Cardiac muscle cell (in vitro differentiated cells and primary cell): ENCODE measurements around the gene PHC2. TPM values are rescaled to one million over a fixed set of nuclear protein-coding genes. Genes with fewer than 3 reads are reported as not detected.

Experiments
- DNase-seq, 2 donors: peaks; one replicate each; pipeline versions ENCODE4 v3.0.0 to v3.0.0-alpha.2; 2010 to 2017; ENCODE audit warnings: low read depth in 1 of 2, low spot score in 1 of 2
- H3K27ac ChIP-seq: fragments of 200-600 bp; sonication (generic); 2 replicates; pipeline ENCODE4 v1.5.1; 2016
- H3K27me3 ChIP-seq: fragments of 200-600 bp; sonication (generic); 2 replicates; pipeline ENCODE4 v1.6.0; 2016; ENCODE audit warnings: control low read depth
- H3K36me3 ChIP-seq: fragments of 200-600 bp; sonication (generic); 2 replicates; pipeline ENCODE4 v1.5.1; 2016; ENCODE audit warnings: control low read depth
- H3K4me1 ChIP-seq: fragments of 200-600 bp; sonication (generic); 2 replicates; pipeline ENCODE4 v1.8.1; 2017; ENCODE audit warnings: low read depth, mild to moderate bottlenecking, mixed run types
- H3K4me3 ChIP-seq: fragments of 200-600 bp; sonication (generic); 2 replicates; pipeline ENCODE4 v1.5.1; 2016; ENCODE audit warnings: mild to moderate bottlenecking
- H3K9me3 ChIP-seq: fragments of 200-600 bp; sonication (generic); 2 replicates; pipeline ENCODE4 v1.5.1; 2017; ENCODE audit warnings: low read depth, mild to moderate bottlenecking, control low read depth
- polyA plus RNA-seq: library from polyadenylated mRNA; unstranded; fragments of >200 nt; fragmentation: Nextera tagmentation; extraction: Ambion mirVana; gene quantifications from 2 replicates; pipeline ENCODE4 v1.2.1, GENCODE V29; 2016
- total RNA-seq: library from RNA; depleted of rRNA; stranded (reverse); fragments of >200 nt; gene quantifications from 2 replicates; pipeline ENCODE4 v1.2.3, GENCODE V29; 2016
- TF ChIP-seq, protein P1 (sequence below): IDR thresholded peaks from 2 replicates; pipeline ENCODE4 v1.5.1; 2012; ENCODE audit warnings: low read depth, mild to moderate bottlenecking, low read length

PHC2 gene
- total and polyA plus RNA-seq, 2 experiments from 2014 or later: 81.8 to 86.0 TPM

DNA sequence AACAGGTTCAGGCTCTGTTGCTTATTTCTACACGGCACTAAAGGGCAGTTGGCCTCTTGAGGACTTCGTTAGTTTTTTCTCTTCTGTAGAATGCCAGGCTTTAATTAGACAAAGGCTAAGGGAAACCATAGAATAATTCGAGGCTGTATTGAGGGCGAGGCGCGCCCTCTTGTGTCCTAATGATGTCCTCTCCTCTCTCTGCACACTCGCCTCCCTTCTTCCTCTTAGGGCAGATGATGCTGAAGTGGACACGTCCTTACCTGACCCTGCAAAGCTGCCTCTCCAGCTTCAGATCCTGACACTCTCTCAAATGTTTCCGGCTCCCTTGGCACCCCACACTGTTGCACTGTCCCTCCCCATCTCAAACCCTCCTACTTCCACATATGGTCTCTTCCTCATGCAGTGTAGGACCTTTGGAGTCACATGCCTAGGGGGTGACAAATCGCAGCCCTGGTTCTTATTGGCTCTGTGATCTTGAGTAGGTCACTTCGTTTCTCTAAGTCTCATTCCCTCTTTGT lies 39.7 kb upstream of the PHC2 start:
- Histone ChIP-seq H3K4me3 (no peak overlapping the region), H3K27ac (no peak overlapping the region), H3K9me3 (no peaks in the 10 kb centered on the region), H3K4me1 (peaks cover 3% of the 10 kb centered on the region), H3K36me3 (no peaks in the 10 kb centered on the region), H3K27me3 (no peaks in the 10 kb centered on the region)
- DNase-seq: peak; percentile 86 to 89
- TF ChIP-seq, protein P1, sequence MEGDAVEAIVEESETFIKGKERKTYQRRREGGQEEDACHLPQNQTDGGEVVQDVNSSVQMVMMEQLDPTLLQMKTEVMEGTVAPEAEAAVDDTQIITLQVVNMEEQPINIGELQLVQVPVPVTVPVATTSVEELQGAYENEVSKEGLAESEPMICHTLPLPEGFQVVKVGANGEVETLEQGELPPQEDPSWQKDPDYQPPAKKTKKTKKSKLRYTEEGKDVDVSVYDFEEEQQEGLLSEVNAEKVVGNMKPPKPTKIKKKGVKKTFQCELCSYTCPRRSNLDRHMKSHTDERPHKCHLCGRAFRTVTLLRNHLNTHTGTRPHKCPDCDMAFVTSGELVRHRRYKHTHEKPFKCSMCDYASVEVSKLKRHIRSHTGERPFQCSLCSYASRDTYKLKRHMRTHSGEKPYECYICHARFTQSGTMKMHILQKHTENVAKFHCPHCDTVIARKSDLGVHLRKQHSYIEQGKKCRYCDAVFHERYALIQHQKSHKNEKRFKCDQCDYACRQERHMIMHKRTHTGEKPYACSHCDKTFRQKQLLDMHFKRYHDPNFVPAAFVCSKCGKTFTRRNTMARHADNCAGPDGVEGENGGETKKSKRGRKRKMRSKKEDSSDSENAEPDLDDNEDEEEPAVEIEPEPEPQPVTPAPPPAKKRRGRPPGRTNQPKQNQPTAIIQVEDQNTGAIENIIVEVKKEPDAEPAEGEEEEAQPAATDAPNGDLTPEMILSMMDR: peak; percentile 81

DNA sequence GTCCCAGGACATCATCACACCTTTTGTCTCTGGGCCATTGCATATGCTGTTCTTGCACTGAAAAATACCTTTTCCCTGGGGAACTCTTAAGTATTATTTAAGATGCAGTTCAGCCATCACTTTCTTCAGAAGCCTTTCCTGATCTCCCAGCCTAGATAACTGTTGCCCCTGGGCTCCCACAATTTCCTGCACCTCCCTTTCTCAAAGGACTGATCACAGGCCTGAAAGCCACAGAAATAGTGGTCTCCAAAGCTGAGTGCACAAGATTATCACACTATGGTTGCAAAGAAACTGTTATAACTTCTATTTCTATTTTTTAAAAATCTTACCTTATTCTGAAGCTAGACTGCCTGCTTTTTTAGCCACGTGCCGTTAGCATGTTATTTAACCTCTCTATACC lies 38.8 kb upstream of the PHC2 start:
- no peak for DNase-seq
- TF ChIP-seq, protein P1: no peak
- no peak overlapping the region for H3K27ac ChIP-seq
- H3K36me3 ChIP-seq: no peaks in the 10 kb centered on the region
- H3K27me3 ChIP-seq: no peaks in the 10 kb centered on the region
- H3K4me3 ChIP-seq: no peak overlapping the region
- peaks cover 3% of the 10 kb centered on the region for H3K4me1 ChIP-seq
- H3K9me3 ChIP-seq: no peaks in the 10 kb centered on the region

- no peak overlapping the region for H3K4me3 ChIP-seq
- DNase-seq: no peak
- no peaks in the 10 kb centered on the region for H3K27me3 ChIP-seq
- H3K36me3 ChIP-seq: no peaks in the 10 kb centered on the region
- TF ChIP-seq, protein P1: no peak
- H3K9me3 ChIP-seq: no peaks in the 10 kb centered on the region
- H3K4me1 ChIP-seq: peaks cover 3% of the 10 kb centered on the region
- H3K27ac ChIP-seq: no peak overlapping the region
Observed at GRCh38 chr1:33468967-33469366, 38.1 kb upstream of the PHC2 start.

GRCh38 chr1:33468531-33468930 lies 37.6 kb upstream of the PHC2 start:
- no peak overlapping the region for H3K27ac ChIP-seq
- no peak for DNase-seq
- no peak overlapping the region for H3K4me3 ChIP-seq
- peaks cover 3% of the 10 kb centered on the region for H3K4me1 ChIP-seq
- no peaks in the 10 kb centered on the region for H3K36me3 ChIP-seq
- no peaks in the 10 kb centered on the region for H3K27me3 ChIP-seq
- TF ChIP-seq, protein P1: no peak
- H3K9me3 ChIP-seq: no peaks in the 10 kb centered on the region

DNA sequence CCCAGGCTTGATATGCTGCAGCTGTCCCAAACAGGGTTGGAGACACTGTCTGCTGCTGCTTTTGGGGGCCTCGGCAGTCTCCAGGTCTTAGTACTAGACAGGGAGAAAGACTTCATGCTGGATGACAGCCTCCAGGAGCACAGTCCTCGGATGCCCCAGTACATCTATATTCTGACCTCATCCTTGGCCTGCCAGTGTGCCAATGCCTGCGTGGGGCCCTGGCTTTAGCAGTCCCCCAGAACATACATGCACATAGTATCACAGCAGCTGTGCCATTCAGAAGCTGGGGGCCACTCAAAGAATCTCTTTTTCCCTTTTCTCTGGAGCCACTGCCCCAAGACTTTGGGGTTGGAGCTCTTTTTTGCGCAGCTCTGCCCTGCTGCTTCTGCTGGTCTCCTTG lies 37.1 kb upstream of the PHC2 start:
- Histone ChIP-seq H3K9me3 (no peaks in the 10 kb centered on the region), H3K27me3 (no peaks in the 10 kb centered on the region), H3K36me3 (no peaks in the 10 kb centered on the region), H3K27ac (no peak overlapping the region), H3K4me1 (peaks cover 3% of the 10 kb centered on the region), H3K4me3 (no peak overlapping the region)
- TF ChIP-seq, protein P1: no peak
- no peak for DNase-seq
